HL-60/S4 treated with retinoic acid at 250 ng/mL for 4 days and 3 days (cell line): Measurements from ENCODE around the gene TGFB1.

Experiments
- in situ Hi-C: fragments of 300-500 bp; cut with MboI; formaldehyde crosslinking; loops from 2 replicates; pipeline ENCODE4 v1.7.0; 2022; ENCODE audit warnings: low sequenced_read_pairs

Gene TGFB1

DNA sequence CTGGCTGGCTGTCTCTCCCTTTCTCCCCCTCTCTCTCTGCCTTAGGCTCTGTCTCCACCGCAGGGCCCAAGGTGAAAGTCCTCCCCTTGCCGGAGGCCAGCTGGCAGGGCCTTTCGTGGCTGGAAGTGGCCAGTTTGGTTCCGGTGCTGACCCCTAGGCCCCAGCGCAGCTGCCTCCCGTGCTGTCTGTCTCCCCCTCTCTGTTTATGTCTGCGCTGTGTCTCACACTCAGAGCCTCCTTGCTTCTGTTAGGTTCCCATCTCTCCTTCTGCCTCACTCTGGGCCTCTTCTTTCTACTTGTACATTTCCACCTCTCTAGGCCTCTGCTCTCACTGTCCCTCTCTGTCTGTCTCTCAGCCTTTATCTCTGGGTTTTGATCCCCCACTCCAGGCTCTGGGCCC is 30.7 kb downstream of the TGFB1 start:
- in situ Hi-C loops, result no loop called here

DNA sequence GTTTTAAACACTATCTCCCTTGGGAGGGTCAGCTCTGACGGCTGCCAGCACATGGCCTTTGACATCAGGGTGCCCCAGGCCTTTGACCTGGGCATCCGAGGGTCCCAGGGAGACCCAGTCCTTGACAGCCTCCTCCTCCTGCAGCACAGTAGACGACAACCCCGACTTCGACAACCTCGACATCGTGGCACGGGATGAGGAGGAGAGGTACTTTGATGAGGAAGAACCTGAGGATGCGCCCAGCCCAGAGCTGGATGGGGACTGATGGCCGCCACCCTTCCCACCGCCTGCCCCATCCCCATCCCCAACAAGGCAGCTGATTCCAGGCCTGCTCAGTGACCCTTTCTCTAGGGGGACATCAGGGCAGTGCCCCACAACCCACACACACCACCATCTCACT is 31.3 kb downstream of the TGFB1 start:
- in situ Hi-C loops, result no loop called here

DNA sequence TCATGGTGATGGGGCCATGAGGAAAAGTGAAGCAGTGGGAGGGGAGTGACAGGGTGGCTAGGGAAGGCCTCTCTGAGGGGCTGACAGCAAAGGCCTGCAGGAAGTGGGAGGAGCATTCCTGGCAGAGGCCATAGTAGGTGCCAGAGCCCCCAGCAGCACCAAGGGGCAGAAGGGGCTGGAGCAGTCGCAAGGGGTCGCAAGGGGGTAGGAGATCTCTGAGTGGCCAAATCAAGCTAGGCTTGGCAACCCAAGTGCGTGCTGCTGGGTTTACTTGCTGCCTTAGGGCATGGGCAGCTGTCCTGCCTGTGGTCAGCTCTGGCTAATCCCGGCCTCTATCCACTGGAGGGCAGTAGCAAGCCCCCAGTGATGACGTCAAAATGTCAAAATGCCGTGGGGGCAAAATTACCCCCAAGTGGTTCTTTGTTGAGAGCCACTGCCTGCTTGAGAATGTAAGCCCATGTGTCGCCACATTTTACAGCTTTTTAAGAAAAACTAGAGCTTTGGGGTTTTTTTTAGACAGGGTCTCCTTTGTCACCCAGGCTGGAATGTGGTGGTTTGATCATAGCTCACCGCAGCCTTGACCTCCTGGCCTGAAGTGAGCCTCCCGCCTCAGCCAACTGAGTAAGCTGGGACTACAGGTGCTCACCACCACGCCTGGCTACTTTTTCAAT is 32.0 kb downstream of the TGFB1 start:
- in situ Hi-C loops, result no loop called here

DNA sequence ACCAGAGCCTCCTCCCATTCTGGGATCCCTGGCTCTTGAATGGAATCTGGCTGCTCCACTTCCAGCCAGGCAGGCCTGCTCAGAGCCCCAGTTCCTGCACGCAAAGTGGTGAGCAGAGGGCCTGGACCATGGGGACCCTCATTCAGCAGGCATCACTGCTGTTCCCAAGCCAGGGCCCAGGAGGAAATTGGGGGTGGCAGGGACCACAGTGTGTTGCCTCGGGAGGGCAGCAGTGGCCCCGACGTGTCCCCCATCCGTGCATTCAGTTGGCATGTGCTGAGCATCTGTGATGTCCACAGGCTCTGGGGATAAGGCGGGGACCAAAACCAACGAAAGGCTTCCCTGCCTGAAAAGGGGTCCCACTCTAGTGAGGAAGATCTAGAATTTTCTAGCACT is 32.5 kb downstream of the TGFB1 start:
- in situ Hi-C loops, result no loop called here

DNA sequence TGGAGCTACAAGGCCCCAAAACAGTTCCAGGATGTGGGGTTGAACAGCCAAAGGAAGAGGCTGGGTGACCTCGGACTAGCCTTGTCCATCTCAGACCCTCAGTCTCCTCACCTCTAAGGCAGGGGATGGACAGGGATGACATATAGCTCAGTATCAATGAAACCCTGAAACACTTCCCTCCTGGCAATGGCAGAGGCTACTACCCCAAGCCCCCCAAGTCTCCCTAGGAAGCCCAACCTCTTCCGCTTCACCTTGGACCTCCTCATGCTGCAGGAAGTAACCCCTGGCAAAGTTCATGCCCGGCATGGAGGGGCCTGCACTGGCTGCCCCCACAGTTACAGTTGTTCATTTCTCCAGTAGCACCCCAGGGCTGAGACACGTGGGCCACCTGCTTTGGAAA is 33.2 kb downstream of the TGFB1 start:
- in situ Hi-C loops, result no loop called here

DNA sequence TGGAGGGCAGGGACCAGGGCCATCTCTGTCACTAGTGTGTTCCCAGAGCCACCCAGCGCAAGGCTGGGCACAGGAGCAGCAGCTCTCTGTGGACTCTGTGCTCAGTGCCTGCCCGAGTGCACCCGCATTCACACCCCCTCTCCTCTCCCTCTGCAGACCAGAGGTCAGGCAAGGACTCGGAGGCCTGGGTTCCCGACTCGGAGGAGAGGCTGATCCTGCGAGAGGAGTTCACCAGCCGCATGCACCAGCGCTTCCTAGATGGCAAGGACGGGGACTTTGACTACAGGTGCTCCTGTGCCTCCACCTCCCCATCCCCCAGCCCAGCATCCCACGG is 33.6 kb downstream of the TGFB1 start:
- in situ Hi-C loops, result no loop called here

DNA sequence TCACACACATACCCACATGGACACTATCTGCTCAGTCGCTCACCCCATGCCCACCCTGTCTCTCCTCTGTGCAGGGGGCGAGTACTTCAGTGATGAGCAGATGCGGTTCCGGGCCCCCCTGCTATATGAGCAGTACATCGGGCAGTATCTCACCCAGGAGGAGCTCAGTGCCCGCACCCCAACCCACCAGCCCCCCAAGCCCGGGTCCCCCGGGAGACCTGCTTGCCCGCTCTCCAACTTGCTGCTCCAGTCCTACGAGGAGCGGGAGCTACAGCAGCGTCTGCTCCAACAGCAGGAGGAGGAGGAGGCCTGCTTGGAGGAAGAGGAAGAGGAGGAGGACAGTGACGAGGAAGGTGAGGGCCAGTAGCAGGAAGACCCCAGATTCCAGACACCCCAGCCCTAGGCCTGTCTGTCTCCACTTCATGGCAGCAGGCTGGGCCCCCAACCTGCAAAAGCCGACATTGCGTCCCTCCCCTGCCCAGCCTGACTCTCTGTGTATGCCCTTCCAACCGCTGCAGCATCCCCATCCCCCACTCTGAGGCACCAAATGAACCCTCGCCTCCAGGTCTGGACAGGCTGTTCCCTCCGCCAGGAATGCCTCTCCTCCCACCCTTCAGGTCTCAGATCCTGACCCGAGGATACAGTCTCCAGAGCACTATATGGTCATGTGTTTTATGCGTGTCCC is 34.1 kb downstream of the TGFB1 start:
- in situ Hi-C loops, result no loop called here

DNA sequence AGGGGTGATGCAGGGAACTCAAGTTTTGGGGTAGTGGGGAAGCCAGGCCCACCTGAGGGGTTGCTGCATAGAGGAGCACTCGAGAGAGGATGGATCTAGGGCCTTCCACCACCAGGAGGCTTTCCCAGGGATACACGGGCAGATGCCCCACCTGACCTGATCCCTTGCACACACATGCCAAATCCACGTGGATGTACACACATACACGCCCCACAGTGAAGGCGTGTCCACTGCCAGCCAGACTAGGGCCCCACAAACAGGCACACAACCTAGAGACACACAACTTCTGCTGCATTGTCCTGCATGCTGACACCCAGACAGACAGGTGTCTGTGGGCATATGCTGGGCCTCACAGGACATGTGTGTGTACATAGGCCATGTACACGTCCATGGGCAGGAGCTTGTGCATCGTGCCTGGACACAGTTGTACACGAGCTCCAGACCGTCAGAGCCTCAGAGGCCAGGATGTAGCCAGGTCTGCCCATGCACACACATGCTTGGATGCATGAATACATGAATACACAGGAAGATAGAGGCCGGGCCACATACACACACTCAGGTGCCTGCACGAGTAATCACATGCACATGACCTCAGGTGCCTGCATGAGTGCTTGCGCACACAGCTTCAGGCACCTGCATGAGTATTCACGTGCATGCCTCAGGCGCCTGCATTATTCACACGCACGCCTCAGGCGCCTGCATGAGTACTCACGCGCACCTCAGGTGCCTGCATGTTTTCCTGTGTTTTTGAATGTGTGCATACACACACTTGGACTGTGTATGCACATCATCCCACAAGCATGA is 34.8 kb downstream of the TGFB1 start:
- in situ Hi-C loops, result no loop called here

DNA sequence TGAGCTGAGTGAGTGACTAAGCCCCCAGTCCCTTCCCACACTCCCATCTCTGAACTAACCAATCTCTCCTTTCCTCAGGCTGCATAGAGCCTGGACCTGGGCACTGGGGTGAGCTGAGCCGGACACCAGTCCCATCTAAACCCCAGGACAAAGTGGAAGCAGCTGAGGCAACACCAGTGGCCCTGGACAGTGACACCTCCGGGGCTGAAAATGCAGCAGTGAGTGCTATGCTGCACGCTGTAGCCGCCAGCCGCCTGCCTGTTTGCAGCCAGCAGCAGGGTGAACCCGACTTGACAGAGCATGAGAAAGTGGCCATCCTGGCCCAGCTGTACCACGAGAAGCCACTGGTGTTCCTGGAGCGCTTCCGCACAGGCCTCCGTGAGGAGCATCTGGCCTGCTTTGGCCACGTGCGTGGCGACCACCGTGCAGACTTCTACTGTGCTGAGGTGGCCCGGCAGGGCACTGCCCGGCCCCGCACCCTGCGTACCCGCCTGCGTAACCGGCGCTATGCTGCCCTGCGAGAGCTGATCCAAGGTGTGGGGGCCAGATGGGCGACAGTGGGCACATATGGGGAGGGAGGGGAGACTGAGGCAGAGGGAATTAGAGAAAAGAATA is 37.3 kb downstream of the TGFB1 start:
- in situ Hi-C loops, result no loop called here

DNA sequence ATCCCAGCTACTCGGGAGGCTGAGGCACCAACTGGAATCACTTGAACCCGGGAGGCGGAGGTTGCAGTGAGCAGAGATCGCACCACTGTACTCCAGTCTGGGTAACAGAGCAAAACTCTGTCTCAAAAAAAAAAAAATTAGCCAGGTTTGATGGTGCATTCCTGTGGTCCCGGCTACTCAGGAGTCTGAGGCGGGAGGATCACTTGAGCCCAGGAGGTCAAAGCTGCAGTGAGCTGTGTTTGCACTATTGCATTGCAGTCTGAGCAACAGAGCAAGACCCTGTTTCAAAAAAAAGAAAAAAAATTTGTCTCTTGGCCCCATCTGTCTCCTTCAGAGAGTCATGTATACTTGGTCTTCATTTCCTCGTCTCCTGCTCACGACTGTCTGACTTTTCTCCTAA is 42.1 kb downstream of the TGFB1 start:
- in situ Hi-C loops, result no loop called here

DNA sequence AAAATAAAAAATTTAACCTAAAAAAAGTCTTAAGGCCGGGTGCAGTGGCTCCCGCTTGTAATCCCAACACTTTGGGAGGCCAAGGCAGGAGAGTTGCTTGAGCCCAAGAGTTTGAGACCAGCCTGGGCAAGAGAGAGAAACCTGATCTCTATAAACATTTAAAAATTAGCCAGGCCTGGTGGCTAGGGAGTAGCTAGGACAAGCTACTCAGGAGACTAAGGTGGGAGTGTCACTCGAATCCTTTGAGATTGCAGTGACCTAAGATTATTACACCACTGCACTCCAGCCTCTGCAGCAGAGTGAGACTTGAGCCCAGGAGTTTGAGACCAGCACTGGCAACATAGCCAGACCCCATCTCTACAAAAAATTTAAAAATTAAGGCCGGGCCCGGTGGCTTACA is 42.6 kb downstream of the TGFB1 start:
- in situ Hi-C loops, result no loop called here

DNA sequence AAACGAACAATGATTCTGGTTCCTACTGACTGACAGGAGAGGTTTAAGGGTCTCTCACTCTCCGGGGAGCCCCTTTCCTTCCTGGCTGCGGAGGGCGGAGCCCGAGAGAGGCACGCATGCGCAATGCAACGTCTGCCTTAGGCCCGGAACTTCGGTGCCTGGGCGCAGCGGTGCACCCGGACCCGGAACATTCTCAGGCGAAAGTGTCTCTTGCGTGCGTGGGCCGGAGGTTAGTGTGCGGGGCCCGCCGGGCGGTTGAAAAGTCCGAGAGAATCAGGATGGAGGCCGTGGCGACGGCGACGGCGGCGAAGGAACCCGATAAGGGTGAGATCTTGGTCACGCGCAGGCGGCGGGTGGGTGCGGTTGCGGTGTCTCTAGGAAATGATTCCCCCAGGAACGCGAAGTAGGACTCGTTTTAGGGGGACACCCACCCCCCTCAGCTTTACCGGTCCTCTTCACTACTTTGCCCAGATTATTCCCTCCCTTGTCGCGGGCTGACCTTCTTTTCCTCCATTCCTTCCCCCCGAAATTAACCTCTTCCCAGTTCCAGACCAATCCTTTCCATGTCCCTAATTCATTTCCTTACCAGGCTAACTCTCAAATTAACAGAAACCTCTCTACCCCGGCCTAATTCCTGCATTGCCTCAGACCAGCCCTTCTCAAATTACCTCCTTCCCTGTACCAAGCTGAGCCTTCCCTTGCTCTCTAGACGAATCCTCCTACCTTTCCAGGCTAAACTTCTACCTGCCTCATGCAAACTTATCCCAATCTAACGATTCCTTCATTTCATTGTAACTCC is 43.5 kb downstream of the TGFB1 start, which contains the start of gene CCDC97:
CCDC97 (plus strand) TSS at position 140 of the 799 bp plus-strand sequence; CDS start at position 279, 139 bp downstream.
- in situ Hi-C loops, result no loop called here

DNA sequence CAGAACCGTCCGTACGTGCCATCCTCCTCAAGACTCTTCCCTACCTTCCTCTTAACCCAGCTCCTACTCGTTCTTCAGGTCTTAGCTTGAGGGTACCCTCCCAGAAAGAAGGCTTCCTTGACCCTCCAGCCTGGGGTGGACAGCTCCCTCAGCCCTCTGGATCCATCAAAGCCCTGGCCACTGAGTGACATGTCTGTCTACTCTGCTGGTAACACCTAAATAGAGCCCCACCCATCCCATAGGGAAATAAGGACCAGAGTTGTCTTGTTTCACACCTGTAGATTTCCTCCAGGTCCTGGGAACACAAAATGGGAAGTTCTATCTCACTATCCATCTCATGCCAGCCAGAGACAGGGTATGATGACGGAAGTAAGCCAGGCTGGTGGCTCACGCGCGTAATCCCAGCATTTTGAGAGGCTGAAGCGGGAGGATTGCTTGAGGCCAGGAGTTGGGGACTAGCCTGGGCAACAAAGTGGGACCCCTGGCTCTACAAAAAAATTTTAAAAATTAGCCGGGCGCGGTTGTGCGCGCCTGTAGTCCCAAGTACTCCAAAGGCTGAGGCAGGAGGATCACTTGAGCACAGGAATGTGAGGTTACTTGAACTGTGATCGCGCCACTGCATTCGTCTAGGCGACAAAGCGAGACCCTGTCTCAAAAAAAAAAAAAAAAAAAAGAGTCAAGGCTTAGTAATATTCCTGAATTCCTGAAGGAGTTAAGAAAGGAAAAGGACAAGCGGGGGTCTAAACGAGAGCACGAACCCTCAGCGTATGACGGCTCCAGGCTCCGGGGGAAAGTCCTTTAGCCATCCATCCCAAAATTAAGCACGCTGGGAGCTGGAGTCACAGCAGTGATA is 44.3 kb downstream of the TGFB1 start:
- in situ Hi-C loops, result no loop called here

DNA sequence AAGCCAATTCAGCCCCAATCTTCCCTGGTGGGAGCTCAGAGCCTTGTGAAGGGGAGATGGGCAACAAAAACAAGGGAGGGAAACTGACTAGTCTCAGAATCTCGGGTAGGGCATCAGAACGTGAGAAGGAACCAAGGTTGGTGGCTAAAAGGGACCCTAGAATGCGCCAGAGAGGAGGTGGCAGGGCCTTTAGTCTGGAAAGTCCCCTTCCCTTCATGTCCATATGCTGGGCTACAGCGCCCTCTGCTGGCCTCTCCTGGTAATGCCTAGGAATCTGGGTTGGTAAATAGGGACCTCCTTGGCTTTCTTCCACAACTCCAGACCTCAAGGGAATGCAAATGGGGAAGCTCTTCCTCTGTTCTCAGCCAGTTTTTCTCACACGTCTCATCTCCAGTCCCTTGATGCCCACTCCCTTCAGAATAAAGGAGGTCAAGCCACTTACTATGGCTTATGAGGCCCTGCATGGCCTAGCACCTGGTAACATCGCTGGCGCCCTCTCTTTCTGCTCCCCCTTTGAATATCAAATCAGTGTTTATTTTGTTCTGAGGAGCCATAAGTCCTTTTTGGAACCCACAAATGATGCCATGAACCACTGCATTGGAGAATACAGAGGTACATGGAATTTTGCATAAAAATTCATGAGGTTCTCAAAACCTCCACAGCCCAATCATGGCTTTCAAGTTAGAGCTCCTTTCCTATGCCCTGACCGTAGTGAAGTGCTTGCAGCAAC is 45.1 kb downstream of the TGFB1 start:
- in situ Hi-C loops, result no loop called here

DNA sequence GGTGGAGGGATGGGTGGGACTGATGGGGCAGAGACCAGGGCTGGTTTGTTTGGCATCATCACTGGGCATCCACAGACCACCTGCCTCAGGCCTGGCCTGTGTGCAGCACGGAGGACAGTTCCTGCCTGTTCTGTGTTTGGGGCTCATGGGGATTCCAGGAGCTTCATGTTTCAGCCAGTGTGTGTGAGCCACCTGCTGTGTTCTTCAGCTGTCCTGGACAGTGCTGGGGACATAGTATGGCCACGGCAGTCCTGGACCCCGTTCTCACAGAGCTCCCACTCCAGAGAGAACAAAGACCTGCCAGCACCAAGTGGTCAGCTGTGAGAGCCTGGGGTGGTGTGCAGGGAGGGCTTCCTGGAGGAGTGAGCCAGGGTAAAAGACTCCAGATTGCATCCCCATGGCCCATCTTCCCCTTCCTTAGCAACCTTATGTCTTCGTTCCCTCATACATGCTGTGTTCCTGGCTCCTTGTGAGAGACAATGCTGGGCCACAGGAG is 45.7 kb downstream of the TGFB1 start:
- in situ Hi-C loops, result no loop called here

DNA sequence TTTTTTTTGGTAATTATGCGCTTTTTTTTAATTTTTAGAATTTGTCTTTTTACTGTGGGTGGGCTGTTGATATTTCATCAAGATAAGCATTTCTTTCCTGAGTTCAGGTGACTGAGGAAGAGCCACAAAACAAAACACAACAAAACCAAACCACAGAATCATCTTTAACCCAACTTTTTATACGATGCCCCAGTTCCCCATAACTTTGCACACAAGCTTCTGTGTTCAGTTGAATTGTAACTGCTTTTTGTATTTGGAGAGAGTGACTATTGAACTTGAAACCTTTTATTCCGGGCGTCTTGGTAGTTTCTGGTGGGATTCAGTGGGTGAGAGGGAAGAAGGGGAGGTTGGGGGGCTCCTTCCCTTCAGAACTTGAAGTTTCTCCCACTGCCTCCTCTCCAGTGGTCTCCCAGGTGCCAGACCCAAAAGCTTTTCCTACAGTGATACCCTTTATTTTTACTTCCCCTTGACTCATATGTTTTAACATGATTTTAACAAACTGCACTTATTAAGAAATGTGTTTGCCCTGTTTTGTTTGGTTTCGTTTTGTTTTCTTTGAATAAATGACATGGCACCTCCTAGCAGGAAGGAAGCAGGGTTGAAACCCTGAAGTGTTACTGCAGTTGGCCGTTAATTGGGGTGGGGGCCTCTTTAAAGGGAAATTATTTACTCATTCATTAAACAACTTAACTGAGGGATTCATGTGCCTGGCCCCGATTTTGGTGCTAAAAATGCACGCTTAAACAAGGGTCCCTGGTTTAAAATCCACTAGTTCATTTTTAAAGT is 46.4 kb downstream of the TGFB1 start:
- in situ Hi-C loops, result no loop called here

DNA sequence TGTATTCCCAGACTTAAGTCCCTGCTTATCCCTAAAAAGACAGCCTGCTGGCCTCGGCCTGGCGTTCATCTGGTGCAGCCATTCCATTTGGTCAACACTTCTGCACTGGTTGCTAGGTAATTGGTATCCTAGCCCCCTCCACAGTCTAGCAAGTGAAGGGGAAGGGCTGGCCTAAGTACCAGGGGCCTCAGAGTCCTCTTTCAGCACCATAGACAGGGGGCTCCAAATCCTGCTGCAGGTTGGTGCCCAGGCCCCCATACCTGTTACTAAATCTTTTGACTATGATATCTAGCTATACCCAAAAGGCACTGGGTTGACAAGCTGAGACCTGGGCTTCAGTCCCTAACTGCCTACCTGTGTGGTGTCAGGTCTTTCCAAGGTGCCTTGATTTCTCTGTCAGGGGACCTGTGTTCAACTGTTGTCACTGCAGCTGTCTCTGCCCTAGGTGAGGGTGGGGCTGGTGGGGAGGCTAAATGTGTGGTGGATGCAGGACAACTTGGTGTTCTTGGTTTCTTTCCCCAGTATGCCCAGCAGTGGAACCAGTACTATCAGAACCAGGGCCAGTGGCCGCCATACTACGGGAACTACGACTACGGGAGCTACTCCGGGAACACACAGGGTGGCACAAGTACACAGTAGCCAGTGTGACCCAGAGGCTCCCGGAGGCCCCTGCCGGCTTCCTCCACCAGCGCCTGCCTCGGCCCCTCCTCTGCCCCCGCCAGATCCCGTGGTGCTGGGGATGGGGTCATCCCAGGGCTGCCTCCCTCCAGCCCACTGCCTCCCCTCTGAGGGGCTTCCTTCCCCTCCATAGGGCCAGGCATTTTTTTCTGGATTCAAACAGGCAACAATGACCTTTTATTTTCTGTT is 47.6 kb downstream of the TGFB1 start:
- in situ Hi-C loops, result no loop called here
